Thoracic aorta (tissue), 2 donors: Measurements from ENCODE around the gene FILIP1. TPM values are rescaled to one million over a fixed set of nuclear protein-coding genes. Genes with fewer than 3 reads are reported as not detected.

Source experiments
- ATAC-seq: fragments of 150-250 bp; one replicate; pipeline ENCODE4 v1.8.0; 2017; ENCODE audit warnings: low read depth; ENCODE audit not compliant: insufficient number of reproducible peaks, low FRiP score
- DNase-seq: peaks from one replicate; pipeline ENCODE4 v3.0.0-alpha.2; 2020; ENCODE audit warnings: low spot score
- H3K27ac ChIP-seq, 2 donors: fragments of 200-600 bp; sonication (generic); 1 replicate in 1 of 2; 2 replicates in 1 of 2; pipeline ENCODE4 v1.5.1; 2016; ENCODE audit warnings: mild to moderate bottlenecking in 2 of 2, moderate library complexity in 2 of 2
- H3K27me3 ChIP-seq: fragments of 200-600 bp; sonication (generic); replicated peaks from 2 replicates; pipeline ENCODE4 v1.6.0; 2016; ENCODE audit warnings: mild to moderate bottlenecking; ENCODE audit not compliant: insufficient read depth
- H3K36me3 ChIP-seq: fragments of 200-600 bp; sonication (generic); one replicate; pipeline ENCODE4 v1.5.1; 2016
- H3K4me1 ChIP-seq, 2 donors: fragments of 200-600 bp; sonication (generic); 1 replicate in 1 of 2; 2 replicates in 1 of 2; pipeline versions ENCODE4 v1.5.1 to v1.6.0; 2016; ENCODE audit warnings: low read depth in 2 of 2, mild to moderate bottlenecking in 1 of 2; ENCODE audit not compliant: control insufficient read depth in 1 of 2
- H3K4me3 ChIP-seq: fragments of 200-600 bp; sonication (generic); 2 replicates; pipeline ENCODE4 v1.5.1; 2016; ENCODE audit warnings: mild to moderate bottlenecking
- H3K9me3 ChIP-seq: fragments of 200-600 bp; sonication (generic); 2 replicates; pipeline ENCODE4 v1.5.1; 2016
- total RNA-seq, 2 donors: library from RNA; depleted of rRNA; stranded (reverse); fragments of >200 nt; gene quantifications; one replicate each; pipeline versions ENCODE4 v1.1.0 to v1.2.3, GENCODE V29; 2016
- TF ChIP-seq, protein P1 (sequence below): fragments of 200-600 bp; sonication (generic); IDR thresholded peaks from one replicate; pipeline ENCODE4 v1.5.1; 2019; ENCODE audit warnings: antibody characterized with exemption

FILIP1 gene
- total RNA-seq, 2 donors from 2014 or later = 23.4 to 43.8 TPM

DNA sequence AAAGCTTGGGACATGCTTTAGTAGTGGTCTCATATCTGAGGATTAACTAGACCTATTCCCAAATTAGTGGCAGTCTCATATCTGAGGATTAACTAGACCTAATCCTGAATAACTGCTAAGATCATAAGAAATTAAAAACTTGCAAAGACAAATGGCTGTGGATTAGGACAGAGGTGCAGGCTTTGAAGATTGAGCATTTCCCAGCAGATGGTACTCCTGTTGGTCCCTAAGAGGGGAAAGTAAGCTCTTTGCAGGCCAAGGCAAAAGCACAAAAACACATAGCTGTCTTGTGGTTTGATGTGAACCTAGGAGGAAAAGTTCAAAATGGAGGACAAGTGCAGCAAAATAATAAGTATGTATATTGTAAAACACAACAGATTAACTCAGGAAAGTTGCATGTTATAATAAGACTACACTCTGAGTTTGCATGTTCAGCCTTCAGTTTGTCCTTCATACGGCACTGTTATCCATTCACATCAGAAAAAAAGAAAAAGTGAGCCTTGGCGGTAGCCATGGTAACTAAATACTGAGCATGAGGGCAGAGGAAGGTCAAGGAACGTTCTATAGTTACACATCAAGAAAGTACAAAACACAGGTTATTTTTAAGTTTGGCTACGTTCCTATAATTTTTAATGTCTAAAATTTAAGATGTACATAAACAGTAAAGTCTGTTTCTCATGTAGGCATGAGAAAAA is 62.8 kb downstream of the FILIP1 start:
- Histone ChIP-seq H3K9me3 (no peaks in the 10 kb centered on the region), H3K4me3 (peak overlapping the region; percentile 42), H3K36me3 (no peaks in the 10 kb centered on the region), H3K27ac (peak overlapping the region; percentile 73 to 86), H3K4me1 (peaks cover 32 to 52% of the 10 kb centered on the region in 2 donors), H3K27me3 (no peaks in the 10 kb centered on the region)
- ATAC-seq = peak; percentile 93
- DNase-seq = no peak
- TF ChIP-seq, protein P1, sequence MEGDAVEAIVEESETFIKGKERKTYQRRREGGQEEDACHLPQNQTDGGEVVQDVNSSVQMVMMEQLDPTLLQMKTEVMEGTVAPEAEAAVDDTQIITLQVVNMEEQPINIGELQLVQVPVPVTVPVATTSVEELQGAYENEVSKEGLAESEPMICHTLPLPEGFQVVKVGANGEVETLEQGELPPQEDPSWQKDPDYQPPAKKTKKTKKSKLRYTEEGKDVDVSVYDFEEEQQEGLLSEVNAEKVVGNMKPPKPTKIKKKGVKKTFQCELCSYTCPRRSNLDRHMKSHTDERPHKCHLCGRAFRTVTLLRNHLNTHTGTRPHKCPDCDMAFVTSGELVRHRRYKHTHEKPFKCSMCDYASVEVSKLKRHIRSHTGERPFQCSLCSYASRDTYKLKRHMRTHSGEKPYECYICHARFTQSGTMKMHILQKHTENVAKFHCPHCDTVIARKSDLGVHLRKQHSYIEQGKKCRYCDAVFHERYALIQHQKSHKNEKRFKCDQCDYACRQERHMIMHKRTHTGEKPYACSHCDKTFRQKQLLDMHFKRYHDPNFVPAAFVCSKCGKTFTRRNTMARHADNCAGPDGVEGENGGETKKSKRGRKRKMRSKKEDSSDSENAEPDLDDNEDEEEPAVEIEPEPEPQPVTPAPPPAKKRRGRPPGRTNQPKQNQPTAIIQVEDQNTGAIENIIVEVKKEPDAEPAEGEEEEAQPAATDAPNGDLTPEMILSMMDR = no peak

DNA sequence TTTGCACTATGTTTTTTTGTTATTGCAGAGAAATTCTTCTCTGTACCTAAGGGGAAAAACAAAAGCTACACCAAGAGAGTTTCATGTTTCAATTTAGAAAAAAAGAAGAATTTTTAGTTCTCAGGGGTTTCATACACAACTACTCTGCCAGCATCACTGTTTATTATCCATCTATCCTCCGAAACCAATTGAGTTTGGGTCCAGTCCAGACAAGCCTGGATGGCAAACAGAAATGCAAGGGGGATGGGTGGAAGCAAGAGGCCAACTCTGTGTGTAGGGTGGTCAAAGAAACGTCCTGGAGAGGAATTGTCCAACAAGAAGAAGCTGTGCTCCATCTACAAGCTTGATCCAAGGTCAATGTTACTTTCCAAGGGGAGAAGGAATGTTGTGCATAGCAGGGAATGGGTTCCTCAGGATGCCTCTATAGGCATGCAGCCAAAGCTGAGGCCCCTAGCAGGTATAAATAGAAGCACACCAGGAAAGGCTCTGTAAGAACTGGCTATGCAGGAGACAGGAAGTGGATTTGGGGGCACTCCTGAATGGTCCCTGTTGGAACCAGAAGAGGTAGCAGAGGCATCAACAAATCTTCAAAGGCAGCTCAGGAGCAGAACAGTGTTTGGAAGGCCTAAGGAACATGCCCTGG is 64.4 kb downstream of the FILIP1 start:
- Histone ChIP-seq H3K36me3 (no peaks in the 10 kb centered on the region), H3K27me3 (no peaks in the 10 kb centered on the region), H3K4me1 (peaks cover 32 to 63% of the 10 kb centered on the region in 2 donors), H3K27ac (peak overlapping the region; percentile 73 to 86), H3K4me3 (no peak overlapping the region), H3K9me3 (no peaks in the 10 kb centered on the region)
- TF ChIP-seq, protein P1 = no peak
- DNase-seq (no peak), ATAC-seq (no peak)

DNA sequence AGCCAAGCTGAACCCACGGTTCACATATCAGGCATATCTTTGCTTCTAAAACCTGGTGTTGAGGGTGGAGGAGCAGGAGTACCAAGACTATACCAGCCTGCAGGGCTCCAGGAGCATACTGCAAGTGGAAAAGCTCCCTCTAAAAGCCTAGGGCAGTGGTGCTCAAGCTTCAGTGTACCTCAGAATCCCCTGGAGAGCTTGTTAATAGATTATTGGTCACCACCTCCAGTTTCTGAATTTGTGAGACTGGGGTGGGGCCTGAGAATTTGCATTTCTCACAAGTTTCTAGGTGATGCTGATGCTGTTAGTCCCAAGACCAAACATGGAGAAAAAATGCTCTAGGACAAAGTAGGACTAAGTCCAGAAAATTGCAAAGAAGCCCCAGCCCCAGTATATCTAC is 65.4 kb downstream of the FILIP1 start:
- H3K4me1 ChIP-seq = peaks cover 32 to 65% of the 10 kb centered on the region in 2 donors
- TF ChIP-seq, protein P1 = no peak
- peak overlapping the region; percentile 73 to 86 for H3K27ac ChIP-seq
- H3K36me3 ChIP-seq = no peaks in the 10 kb centered on the region
- no peaks in the 10 kb centered on the region for H3K27me3 ChIP-seq
- ATAC-seq (no peak), DNase-seq (no peak)
- no peak overlapping the region for H3K4me3 ChIP-seq
- H3K9me3 ChIP-seq = no peaks in the 10 kb centered on the region

DNA sequence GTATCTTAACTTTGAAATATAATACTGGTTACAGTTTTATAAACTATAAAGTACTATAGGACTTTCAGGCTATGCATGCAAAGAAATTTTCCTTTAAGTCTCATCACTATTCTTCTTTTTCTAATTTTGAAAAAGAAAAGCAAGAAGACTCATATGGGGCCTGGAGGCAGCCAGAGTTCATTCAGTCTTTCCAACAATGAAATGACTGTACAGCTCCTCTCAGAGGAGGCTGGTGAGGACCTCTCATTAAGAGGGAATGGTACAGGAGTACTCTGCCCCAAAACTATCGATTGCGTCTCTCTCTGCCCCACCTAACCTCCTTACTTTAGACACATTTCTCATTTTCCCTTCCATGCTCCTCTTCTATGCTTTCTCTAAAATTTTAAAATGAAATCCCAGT is 66.3 kb downstream of the FILIP1 start:
- TF ChIP-seq, protein P1 = no peak
- DNase-seq = no peak
- no peak for ATAC-seq
- Histone ChIP-seq H3K4me1 (peaks cover 32 to 64% of the 10 kb centered on the region in 2 donors), H3K27ac (peak overlapping the region in 1 of 2 donors; percentile 73), H3K36me3 (no peaks in the 10 kb centered on the region), H3K9me3 (no peaks in the 10 kb centered on the region), H3K4me3 (no peak overlapping the region), H3K27me3 (no peaks in the 10 kb centered on the region)
